HG03025 (cell line): ENCODE results near the gene GPD2.

Experiments
- ATAC-seq: cut with Tn5 transposase; IDR thresholded peaks from one replicate; pipeline ENCODE4 v1.9.1; 2021; ENCODE audit warnings: mild to moderate bottlenecking, moderate library complexity; ENCODE audit not compliant: unreplicated experiment, low FRiP score

GPD2 gene

DNA sequence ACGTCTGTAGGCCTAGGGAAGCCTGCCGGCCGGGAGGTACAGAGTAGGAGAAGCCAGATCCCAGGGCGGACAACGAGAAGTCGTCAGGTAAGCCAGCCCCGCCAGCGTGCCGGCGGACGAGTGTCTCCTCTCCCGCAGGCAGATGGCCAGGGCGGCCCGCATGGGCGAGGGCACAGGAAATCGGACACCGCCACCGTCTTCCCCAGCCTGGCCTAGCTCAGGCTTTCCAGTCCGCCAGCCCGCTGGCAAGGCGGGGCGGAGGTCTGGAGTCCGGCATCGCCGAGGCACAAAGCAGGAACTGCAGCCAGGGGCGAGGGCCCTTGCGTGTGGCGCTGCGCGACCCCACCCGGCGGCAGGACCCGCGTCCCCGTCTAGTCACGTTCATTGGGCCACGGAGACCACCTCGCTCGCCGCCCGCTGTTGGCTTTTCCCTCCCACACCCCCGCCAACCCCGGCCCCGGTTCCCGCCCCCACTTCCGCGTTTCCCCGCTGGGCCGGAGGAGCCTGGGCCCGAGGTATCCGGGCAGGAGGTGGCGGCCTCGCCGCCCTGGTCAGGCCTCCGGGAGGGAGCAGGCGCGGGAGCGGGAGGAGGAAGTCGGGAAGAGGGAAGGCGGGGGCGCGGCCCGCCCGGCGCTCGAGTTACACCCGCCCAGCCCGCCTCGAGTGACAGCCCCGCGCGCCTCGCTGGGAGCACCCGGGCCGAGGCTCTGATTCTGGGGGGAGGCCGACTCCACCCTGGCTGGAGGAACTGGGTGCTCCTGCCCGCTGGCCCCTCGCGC lies at the start of gene GPD2:
Gene GPD2 (plus strand): TSS at position 662 of the 779 bp plus-strand sequence. CDS start 39,727 bp downstream, outside the sequence.
- ATAC-seq = peak; percentile 41

DNA sequence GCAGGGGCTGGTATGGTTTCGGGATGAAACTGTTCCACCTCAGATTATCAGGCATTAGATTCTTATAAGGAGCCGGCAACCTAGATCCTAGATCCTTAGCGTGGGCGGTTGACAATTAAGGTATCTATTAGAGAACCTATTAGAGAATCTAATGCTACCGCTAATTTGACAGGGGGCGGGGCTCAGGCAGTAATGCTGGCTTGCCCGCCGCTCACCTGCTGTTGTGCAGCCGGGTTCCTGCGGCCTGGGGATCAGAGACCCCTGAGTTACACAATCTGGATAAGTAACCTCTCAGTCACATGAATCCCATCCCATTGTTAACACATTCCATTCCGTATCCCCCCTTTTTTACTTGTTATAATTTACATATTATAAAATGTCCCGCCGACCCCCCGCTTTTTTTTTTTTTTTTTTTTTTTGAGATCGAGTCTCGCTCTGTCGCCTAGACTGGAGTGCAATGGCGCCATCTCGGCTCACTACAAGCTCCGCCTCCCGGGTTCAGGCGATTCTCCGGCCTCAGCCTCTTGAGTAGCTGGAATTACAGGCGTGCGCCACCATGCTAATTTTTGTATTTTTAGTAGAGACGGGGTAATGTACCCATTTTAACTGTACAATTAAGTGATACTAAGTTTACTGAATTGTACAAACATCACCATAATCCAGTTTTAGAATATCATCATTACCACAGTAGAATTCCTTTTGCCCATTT lies 42.0 kb upstream of the GPD2 start:
- ATAC-seq = no peak

DNA sequence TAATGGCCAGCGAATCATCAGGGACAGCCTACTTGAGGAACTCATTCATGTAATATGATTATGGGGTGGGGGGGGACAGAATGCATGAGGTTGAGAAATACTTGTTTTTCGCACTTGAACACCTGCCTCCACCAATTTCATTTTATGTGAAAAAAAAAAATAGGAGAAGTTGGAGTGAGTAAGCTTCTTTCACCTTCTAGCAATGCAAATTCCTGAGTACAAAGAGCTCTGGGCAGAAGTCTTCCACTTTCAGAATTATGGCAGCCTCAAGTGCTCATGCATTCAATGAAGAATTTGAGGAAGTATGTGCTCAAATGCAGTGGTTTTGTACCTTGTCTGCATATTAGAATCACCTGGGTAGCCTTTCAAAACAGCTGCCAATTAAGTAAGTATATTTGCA lies 40.1 kb upstream of the GPD2 start:
- ATAC-seq = peak; percentile 54

DNA sequence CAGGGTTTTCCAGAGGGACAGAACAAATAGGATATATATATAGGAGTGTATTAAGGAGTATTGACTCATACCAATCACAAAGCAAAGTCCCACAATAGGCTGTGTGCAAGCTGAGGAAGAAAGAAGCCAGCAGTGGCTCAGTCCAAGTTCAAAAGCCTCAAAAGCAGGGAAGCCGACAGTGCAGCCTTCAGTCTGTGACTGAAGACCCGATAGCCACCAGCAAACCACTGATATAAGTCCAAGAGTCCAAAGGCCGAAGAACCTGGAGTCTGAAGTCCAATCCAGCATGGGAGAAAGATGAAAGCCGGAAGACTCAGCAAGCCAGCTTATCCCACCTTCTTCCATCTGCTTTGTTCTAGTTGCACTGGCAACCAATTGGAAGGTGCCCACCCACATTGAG lies 39.0 kb upstream of the GPD2 start:
- ATAC-seq = no peak

DNA sequence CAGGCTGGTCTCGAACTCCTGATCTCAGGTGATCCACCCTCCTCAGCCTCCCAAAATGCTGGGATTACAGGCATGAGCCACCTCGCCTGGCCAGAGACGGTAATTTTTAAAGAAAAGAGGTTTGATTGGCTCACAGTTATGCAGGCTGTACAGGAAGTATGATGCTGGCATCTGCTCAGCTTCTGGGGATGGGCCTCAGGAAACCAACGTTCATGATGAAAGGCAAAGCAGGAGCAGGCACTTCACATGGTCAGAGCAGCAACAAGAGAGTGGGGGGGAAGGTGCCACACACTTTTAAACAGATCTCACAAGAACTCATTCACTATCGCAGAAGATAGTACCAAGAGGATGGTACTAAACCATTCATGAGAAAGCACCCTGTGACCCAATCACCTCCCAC lies 38.0 kb upstream of the GPD2 start:
- ATAC-seq = no peak

DNA sequence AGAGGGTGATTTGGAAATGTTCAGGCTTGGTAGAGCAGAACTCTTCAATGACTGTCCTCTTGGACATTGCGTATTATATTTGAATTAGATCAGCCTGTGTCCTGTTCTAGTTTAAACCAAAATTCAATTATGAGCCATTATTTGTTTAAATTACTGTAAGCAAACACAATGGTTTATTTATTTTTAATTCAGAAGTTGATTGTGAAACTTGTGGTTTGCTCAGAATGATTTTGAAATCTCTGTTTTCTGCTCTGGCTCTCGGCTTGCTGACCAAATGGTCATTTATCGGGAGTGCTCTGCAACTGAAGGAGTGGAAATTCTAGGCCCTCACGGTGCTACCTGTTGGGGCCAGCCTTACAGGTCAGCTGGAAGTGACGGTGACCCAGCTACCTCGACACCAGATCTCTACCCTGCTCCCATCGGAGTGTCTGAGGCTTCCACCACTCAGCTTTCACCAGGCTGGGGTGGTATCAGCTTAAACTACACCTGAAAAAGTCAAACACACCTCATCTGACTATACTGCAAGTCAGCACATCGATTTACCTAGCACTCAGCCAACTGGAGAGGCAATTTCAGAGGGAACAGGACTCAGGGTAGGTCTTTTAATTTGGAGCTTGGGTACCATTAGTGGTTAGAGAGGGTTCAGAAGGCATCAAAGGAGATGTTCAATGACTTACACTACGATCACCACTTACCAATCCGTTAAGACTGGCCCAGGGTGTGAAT lies 36.8 kb upstream of the GPD2 start:
- no peak for ATAC-seq

DNA sequence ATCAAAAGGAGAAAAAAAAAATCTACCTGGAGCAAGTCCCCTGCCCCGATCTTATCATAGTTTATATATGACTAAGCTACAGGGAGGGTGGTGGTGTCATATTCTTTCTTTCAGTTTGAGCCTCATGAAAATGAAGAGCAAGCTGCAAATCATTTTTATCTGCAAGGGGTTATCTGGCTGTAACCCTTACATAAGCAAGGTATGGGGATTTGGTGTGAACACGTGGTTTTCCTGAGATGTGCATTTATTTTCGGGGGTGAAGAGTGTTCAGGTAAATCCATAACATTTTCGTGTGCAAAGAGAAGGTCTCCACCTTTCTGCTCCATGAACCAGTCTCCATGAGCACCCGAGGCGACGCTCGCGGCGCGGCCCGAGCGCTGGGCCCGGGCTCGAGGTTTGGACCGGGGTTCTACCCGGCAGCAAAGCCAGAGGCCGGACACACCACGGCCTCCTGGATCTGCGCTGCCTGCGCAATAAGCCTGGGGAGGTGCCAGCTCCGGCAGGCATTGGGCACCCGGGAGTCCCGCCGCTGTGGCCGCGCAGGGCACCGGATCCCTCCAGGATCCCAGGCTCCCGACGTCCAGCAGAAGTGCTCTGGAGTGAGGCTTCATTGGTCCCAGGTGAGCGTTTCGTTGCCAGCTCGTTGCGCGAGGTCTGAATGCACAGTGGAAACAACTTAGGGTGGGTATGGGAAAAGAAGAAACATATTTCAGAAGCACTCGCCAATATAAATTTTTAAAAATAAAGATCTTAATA lies 36.1 kb upstream of the GPD2 start:
- peak; percentile 27 for ATAC-seq

DNA sequence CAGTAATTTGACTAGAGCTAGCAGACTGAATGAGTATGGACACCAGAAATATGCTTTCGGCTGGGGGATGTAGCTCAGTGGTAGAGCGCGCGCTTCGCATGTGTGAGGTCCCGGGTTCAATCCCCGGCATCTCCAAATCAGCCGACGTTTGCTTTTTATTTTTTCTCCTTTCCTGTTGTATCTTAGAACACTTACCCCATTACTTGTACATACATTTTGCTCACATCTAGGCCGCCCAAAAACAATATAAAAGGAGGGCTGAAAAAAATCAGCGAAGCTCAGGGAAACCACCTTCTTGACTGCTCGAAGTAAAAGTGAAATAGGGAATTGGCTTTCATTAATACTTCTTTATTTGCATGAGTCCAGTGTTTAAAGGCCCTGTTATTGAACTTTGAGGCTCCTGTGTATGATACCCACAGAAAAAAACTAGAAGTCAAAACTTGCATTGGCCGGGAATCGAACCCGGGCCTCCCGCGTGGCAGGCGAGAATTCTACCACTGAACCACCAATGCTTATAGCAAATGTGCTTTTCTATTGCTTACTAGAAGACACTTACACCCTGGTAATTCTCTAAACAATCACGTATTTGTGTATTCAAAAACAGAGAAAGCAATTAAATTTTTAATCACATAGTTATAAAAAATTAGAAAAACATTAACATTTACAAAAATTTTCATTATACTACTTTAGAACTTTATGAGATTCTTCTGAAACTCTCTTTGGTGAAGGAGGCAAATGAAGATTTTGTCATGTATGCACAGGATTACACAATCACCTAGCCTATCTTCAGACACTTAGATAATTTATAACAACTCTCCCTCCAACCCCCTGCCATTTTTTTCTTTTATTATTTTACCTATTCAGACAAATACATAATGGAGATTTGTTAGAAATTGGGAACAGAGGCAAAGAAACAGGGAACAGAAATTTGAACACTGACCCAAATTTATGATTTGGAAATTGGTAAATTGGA lies 35.2 kb upstream of the GPD2 start:
- ATAC-seq = peak; percentile 58

DNA sequence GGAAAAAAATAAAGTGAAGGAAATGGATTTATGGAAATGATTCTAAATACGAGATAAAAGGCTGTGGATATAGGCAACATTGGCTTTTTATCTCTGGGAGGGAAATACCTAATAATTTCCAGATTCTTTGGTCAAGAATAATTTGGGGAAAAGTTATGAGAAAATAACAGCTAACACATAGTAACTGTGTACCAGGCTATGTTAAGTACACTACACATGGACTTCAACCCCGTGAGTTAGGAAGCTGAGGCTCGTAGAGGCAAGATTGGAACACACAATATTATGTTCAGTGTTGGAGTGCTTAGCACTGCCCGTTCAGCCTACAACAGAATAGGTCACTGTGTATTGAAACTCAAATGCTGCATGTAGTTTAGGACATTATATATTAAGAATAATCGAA lies 34.3 kb upstream of the GPD2 start:
- ATAC-seq = no peak

DNA sequence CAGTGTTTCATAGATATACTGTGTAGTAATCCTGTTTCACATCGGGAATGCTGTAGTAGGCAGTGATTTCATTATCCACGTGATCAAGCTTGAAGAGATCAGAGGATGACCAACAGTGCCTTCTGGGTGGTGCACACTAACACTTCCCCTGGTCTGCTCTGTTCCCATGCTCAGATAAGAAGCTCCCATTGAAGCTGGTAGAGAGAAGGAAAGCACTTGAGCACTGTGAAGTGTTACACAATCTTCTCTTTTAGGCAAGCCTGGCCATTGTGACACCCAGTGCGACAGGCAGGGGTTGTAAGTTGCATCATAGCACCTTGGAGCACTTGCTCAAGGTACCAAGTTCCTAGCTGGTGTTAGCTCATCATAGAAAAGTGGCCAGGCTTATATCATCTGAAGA lies 30.6 kb upstream of the GPD2 start:
- no peak for ATAC-seq

DNA sequence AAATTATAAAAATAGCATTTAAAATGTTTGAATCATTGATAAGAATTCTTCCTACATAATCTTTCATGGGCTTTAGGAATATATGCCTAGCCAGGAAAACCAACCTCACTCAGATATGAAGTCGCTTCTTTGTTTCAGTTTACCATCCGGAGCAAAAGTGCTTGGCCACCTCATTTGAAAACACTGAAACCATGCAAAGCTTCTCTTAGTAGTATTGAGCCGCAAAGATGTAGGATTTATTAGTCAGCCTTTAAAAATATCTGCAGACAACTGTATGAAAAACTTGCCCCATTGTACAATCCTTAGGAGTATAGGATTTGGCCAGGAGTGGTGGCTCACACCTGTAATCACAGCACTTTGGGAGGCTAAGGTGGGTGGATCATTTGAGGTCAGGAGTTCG lies 24.3 kb upstream of the GPD2 start:
- no peak for ATAC-seq

DNA sequence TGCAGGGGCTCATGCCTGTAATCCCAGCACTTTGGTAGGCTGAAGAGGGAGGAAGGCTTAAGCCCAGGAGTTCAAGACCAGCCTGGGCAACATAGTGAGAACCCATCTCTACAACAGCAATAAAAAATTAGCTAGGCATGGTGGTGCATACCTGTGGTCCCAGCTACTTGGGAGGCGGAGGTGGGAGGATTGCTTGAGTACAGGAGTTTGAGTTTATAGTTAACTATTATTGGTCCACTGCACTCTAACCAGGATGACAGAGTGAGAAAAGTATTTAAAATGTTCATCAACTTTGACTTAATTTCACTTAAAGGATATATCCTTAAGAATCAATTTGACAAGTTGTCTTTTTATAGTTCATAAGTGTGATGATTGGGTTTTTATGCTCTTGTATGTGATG lies 14.3 kb upstream of the GPD2 start:
- ATAC-seq = no peak

DNA sequence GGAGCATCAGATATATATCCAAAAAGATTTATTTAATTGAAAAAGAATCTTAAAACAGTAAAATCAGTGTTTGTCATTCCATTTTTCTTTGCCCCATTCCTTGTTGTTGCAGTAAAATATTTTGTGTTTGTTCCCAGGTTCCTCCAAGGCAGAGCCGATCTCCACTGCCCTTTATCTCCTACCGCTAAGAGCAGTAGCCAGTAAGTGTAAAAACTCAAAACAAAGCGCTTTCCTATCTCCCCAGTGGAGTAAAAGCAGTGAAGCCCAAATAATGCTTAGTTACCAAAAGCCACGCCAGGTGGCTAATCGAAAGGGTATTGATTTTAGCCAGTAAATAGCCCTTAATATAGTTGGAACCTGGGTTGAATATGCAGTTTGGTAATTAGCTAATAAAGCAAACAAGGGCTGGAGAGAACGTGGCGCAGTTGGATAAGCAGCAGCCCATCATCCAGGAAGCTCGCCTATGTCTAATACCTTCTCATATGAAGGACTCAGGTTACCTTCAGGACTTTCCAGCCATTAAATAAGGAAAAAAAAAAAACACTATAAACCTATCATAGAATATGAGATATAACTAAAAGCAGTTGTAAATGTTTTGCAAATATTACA lies 12.4 kb upstream of the GPD2 start:
- no peak for ATAC-seq

DNA sequence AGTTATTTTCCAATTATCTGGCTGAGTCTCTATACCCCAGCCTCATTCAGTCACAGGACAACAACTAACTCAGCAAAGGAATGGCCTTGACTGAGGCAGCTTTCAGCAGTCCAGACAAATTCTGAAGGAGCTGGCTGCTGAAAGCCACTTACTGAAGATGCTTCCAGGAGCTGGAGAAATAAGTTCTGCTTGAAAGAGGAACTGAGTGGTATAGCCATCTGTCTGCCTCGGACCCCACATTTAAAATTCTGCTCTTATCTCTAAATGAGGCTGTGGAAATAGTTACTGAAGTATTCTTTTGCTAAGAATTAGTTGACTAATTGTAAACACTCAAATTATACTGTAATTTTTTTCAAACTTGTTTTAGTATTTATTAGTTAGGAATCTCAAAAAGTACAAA lies 9.1 kb upstream of the GPD2 start:
- no peak for ATAC-seq

DNA sequence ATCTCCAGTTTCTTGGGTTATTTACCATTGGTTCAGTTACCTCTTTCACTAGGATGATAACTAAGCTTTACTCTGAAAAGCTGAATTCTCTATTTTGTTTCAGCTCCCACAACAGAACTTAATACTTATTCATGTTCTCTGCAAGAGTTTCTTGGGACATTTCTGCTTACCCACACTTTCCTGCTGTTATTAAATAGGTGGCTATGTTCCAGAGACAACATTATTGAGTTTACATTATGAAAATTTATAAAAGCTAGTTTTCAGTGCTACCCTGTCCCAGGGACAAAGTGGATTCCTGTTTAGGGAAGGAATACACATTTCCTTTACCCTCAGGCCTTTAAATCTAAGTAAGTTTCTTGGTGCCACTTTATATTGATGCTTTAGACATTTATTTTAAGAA lies 7.0 kb upstream of the GPD2 start:
- ATAC-seq = no peak

DNA sequence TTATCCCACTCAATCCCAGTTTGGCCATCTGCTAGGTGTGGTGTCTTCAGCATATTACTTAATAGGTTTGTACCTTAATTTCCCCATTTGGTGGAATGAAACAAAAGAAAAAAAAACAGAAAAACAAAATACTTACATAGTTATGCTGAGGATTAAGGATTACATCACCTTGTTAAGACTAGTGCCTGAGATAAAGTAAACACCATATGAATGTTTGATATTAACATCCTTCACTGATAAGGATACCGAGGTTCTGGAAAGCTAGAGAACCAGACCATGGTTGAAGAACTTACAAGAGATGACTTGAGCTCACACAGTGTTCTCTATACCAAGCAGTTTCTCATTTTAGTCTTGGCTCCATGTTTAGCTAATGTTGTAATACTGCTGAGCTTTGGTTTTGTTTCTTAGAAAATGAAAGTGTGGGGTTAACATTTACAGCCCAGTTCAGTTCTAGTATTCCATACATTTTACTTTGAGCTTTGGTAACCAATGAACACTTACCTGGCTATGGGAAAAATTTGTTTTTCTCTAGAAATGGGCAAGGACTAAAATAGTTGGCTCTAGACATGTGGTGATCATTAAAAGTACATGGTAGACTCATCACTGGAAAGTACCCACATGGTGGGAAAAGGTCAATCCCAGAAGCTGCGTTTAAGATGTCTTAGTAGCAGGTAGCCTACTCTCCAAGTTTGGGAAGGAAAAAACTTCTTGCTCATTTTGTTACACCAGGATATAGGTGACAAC lies 5.8 kb upstream of the GPD2 start:
- ATAC-seq = peak; percentile 23

DNA sequence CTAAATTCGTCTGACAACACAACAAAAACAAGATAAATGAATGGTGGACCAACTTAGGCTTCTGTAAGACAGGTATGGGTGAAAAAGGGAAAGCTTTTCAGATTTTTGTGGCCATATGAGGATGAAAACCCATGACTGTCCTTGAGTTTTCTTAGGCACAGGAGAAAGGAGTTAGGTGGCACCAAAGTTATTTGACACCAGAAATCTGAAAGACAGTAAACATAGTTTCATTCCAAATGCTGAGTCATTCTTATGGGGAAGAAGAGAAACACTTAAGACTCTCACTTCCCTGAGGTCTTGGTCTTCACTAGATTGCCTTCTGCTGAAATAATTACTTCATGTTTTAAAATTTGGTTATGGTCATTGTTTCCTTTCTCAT lies 5.2 kb upstream of the GPD2 start:
- peak; percentile 74 for ATAC-seq

DNA sequence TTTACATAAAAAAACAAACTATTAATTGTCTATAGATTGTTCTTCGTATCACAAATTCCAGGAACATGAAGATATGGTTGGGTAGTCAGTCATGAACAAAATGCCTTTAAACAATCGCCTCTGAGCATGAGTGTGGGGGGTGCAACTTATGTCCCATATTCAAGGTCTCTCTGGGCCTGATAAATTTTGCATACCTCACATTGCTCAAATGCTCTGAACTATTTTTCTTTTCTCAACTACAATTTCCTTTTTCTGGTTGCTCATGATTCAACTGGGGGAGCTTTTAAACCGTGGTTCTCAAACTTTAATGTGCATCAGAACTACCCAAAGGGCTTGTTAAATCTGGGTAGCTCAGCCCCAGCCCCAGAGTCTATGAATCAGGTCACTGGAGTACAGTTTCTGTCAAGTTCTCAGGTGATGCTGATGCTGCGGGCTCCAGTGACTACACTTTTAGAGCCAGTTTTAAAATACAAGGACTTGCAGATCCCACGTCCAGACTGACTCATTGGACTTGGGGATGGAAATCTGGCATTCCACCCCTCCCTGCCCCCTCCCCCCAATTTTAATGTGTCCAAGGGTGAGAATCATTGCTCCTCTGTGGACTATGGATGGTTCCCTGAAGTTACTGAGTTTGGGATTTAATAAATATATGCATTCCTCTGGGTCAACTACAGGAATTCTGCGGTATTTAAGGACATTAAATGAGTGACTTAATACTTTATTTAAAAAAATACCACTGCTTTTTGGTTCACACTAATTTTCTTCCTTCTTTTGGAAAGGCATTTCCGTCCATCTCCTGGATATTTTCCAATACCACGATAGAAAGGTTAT lies 1.5 kb upstream of the GPD2 start:
- ATAC-seq = no peak
